ENCODE data around the gene PRLH. TPM values are rescaled to one million over a fixed set of nuclear protein-coding genes. Genes with fewer than 3 reads are reported as not detected.

The PRLH gene
- total and polyA plus RNA-seq, 2 of the 13 experiments (the other 11 are each of a cell fraction or from before 2014, with no cell fraction given) = not detected

- no peaks in the 10 kb centered on the region for H4K20me1 ChIP-seq (ENCODE audit: insufficient read depth, low read length)
- H3K9ac ChIP-seq (ENCODE audit: insufficient read depth, low read depth, low read length) = no peak overlapping the region
- intact Hi-C loops (cut with micrococcal nuclease; ENCODE audit: unreplicated experiment) (no loop called here), in situ Hi-C loops (cut with HindIII; ENCODE audit: extremely low pct_ligation_motif_present, low pct_unique_long_range_greater_than_20kb) (no loop called here)
- DNase-seq (ENCODE audit: low spot score) (no peak), FAIRE-seq (no peak), ATAC-seq (no peak)
- H3K9me3 ChIP-seq (ENCODE audit: low read length) = no peaks in the 10 kb centered on the region
- peaks cover 0 to 23% of the 10 kb centered on the region in 2 experiments; a peak in 4 of 5 replicates for H3K27me3 ChIP-seq (ENCODE audit: control insufficient read depth in 1 of 2, insufficient read depth in 2 of 2, low read length in 2 of 2)
- no peak overlapping the region for H2AFZ ChIP-seq (ENCODE audit: low read length)
- H3K4me2 ChIP-seq (ENCODE audit: low read depth, low read length) = no peak overlapping the region
- H3K79me2 ChIP-seq (ENCODE audit: insufficient read depth, low read length) = no peaks in the 10 kb centered on the region
- no TSS peak for BruUV-seq (replicated peaks)
- no peak overlapping the region for H3K4me3 ChIP-seq (replicated peaks in 1 of 3; ENCODE audit: insufficient read depth in 1 of 3, low read depth in 2 of 3, low read length in 3 of 3)
- CTCF ChIA-PET (ENCODE audit: low intra/inter-chr PET ratio, low total read pairs) = no interaction called here
- TF ChIP-seq ZNF232 (CRISPR knock-in tag; IDR thresholded peaks at IDR 0.05; ENCODE audit: borderline replicate concordance) = no peak
- no peak for TF ChIP-seq ZNF432 (CRISPR knock-in tag; IDR thresholded peaks at IDR 0.05; ENCODE audit: borderline replicate concordance)
- TF ChIP-seq GTF3A (CRISPR knock-in tag; conservative IDR thresholded peaks at IDR 0.05) = no peak
- no peak for TF ChIP-seq TRAFD1 (CRISPR knock-in tag; IDR thresholded peaks at IDR 0.05; ENCODE audit: borderline replicate concordance)
- no peak for TF ChIP-seq ZNF770 (CRISPR knock-in tag; IDR thresholded peaks at IDR 0.05)
- TF ChIP-seq GMEB1 (CRISPR knock-in tag; IDR thresholded peaks at IDR 0.05; ENCODE audit: borderline replicate concordance) = no peak
- no peak for TF ChIP-seq RFXAP (CRISPR knock-in tag; IDR thresholded peaks at IDR 0.05; ENCODE audit: borderline replicate concordance)
- TF ChIP-seq ZNF484 (CRISPR knock-in tag; IDR thresholded peaks at IDR 0.05; ENCODE audit: borderline replicate concordance, low read depth) = no peak
- TF ChIP-seq ARID3A (IDR thresholded peaks at IDR 0.05; ENCODE audit: low read depth, low read length) = no peak
- WGBS (ENCODE audit: low lambda C conversion rate) = 24% methylated on average over 7 of the region's 14 CpGs
- POLR2A ChIA-PET = no interaction called here
- no peaks in the 10 kb centered on the region for H3K36me3 ChIP-seq (replicated peaks in 1 of 2; ENCODE audit: control insufficient read depth in 1 of 2, insufficient read depth in 2 of 2, low read length in 2 of 2)
- H3K4me1 ChIP-seq (ENCODE audit: insufficient read depth, low read length) = peaks cover 4% of the 10 kb centered on the region
- H3K27ac ChIP-seq (ENCODE audit: extremely low read length, insufficient read depth, low read length) = no peak overlapping the region
Observed at GRCh38 chr2:237519506-237520245, 46.7 kb upstream of the PRLH start.
